CD4-positive, alpha-beta T cell treated with Interleukin-10 for 1 hour (primary cell): Measurements from ENCODE around the gene ADPGK.
"Not testable (repeated sequence)": the region's sequence is repeated elsewhere in the genome, so short reads cannot be mapped to it uniquely, and the experiment has no call there.

Experiments used
- DNase-seq: peaks from one replicate; pipeline ENCODE4 v3.0.0-alpha.2; 2020

The ADPGK gene

GRCh38 chr15:72737723-72738122, 45.8 kb downstream of the ADPGK start:
- no peak for DNase-seq

GRCh38 chr15:72737061-72737460, 46.5 kb downstream of the ADPGK start:
- no peak for DNase-seq

GRCh38 chr15:72735111-72735510, 48.4 kb downstream of the ADPGK start:
- DNase-seq: no peak

- no peak for DNase-seq
Measured at GRCh38 chr15:72733941-72734738, 49.4 kb downstream of the ADPGK start.

- no peak for DNase-seq
Measured at GRCh38 chr15:72732516-72732915, 51.0 kb downstream of the ADPGK start.

DNA sequence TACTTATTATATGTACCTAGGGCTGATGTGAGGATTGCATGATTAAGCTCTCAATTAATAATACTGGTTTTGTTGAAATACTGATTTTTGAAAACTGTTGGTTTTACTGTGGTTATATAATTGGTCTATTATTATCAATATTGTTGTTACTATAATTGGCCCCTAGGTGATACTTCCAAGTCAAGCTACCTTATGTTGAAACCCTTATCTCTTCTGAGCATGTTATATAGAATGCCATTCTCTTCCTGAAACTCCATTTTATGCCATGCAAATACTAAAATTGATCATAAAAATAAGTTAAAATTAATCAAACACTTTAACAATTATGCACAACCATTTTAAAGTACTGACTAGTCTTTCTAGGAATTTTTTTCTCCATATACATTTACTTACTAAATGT, 51.5 kb downstream of the ADPGK start:
- no peak for DNase-seq

GRCh38 chr15:72728821-72729220, 54.7 kb downstream of the ADPGK start:
- no peak for DNase-seq

GRCh38 chr15:72728249-72728648, 55.3 kb downstream of the ADPGK start:
- not testable (repeated sequence) for DNase-seq

GRCh38 chr15:72727154-72727553, 56.4 kb downstream of the ADPGK start:
- no peak for DNase-seq

DNA sequence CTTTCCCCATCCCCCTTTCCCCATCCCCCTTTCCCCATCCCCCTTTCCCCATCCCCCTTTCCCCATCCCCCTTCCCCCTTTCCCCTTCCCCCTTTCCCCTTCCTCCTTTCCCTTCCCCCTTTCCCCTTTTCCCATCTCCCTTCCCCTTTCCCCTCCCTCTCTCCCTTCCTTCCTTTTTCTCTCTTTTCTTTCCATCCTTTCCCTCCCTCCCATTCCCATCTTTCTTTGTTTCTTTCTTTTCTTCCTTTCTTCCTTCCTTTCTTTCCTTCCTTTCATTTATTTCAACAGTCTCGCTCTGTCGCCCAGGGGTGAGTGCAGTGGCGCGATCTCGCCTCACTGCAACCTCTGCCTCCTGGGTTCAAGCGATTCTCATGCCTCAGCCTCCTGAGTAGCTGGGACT, 57.7 kb downstream of the ADPGK start:
- not testable (repeated sequence) for DNase-seq

- no peak for DNase-seq
Measured at GRCh38 chr15:72725446-72725845, 58.1 kb downstream of the ADPGK start.

DNA sequence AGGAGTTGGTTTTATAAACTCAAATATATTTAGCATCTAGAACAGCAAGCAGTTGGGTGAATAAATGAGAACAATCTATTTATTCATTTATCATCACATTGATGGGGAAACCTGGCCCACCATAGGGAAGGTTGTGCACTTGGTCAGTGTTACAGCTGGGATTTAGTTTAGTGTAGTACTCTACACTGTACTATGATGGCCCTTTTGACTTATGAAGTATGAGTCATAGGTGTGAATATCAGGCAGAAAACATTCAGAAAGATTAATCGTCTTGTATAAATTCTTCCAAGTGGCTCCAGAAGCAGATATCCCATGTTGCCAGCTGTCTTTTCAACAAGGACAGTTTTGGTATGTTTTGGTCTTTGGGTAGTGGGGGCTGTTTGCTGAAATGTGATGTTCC, 59.5 kb downstream of the ADPGK start:
- DNase-seq: no peak

DNA sequence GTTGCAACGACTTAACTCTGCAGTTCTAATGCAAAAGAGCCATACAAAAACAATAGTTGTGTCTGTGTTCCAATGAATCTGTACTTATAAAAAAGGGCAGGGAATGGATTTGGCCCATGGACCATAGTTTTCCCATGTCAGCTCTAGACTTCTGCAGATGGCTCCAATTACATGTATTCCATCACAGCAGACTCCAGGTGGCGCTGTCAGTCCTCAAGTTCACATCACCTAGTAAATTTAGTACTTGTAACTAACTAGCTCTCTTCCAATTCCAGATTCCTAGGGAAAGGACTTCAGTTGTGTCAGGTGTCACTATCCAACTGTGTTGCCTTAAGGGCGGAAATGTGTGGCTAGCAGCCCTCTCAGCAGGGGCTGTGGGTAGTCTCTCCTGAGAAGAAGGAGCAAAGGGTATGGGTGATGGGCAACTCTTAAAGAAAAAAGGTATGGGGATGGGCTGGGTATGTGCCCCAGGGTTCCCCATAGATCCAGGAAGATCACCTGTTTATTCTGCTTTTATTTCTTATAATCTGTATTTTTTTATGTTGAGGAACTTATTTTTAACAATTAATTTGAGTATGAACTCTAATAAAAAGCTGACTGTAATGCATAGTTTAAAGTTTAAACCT, 61.4 kb downstream of the ADPGK start:
- peak; percentile 72 for DNase-seq

GRCh38 chr15:72708551-72709303, 74.8 kb downstream of the ADPGK start:
- not testable (repeated sequence) for DNase-seq

DNA sequence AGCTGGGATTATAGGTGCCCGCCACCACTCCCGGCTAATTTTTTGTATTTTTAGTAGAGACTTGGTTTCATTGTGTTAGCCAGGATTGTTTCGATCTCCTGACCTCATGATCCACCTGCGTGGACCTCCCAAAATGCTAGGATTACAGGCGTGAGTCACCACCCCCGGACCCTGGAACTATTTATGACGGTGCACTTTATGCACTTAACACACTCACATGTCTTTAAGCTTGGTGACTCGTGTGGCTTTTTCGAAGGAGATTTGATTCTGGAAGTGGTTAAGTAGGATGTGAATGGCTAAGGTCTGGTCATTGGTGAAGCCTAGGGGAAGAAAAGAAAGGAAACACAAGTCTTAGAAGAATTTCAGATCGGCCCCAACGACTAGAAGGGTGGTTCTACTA, 77.3 kb downstream of the ADPGK start:
- no peak for DNase-seq
